Activated gamma-delta T cell (primary cell): ENCODE data around the gene MSN.
"Not testable (repeated sequence)": the region's sequence is repeated elsewhere in the genome, so short reads cannot be mapped to it uniquely, and the experiment has no call there.

Experiments used
- DNase-seq: peaks from one replicate; lab custom pipeline; 2025; lab: John Stamatoyannopoulos, UW
- total RNA-seq, 2 donors: gene quantifications; one replicate each; lab custom pipeline; 2026; lab: John Stamatoyannopoulos, UW

Gene MSN
- total RNA-seq: 703 to 913 reads per million in 2 donors

DNA sequence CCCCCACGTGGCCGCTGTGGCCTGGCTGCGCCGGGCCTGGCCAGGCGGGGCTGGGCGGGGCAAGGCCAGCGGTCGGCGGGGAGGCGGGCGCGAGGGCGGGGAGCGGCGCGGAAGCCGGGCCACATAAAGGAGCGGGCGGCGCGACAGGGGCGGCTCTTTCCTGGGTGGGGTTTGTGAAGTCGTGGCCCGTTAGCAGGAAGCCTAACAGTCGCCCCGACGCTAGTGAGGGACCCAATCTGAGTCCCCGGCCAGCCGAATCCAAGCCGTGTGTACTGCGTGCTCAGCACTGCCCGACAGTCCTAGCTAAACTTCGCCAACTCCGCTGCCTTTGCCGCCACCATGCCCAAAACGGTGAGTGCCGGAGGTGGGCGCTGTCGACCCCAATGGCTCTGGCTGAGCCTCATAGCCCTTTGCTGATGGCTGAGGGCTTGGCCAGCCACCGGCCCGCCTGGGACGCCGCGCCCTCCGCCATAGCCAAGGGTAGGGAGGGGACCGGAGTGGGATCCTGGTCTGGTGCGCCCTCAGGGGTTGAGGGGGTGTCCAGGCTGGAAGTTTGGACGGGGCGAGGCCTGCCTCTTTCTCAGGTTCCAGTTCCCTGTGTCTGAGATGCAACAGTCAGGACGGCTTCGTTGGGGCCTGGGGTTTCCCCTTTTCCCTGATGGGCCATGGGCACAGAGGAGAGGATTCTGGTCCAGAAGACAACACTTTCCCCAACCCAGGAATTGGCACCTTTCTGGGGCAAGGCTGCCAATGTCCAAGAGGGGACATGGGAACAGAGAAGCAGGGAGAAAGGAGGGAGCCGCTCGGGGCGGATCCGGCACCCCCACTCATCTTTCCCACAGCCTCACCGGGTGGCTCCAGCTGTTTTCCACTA, at the start of gene MSN:
MSN (plus strand) TSS at position 152 of the 874 bp plus-strand sequence; CDS start at position 340, 188 bp downstream.
- DNase-seq: peak; percentile 67

DNA sequence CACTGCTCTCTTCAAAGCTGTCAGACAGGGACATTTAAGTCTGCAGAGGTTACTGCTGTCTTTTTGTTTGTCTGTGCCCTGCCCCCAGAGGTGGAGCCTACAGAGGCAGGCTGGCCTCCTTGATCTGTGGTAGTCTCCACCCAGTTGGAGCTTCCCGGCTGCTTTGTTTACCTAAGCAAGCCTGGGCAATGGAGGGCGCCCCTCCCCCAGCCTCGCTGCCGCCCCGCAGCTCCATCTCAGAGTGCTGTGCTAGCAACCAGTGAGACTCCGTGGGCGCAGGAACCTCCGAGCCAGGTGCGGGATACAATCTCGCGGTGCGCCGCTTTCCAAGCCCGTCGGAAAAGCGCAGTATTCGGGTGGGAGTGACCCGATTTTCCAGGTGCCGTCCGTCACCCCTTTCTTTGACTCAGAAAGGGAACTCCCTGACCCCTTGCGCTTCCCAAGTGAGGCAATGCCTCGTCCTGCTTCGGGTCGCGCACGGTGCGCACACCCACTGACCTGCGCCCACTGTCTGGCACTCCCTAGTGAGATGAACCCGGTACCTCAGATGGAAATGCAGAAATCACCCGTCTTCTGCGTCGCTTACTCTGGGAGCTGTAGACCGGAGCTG, 47.3 kb upstream of the MSN start:
- not testable (repeated sequence) for DNase-seq

DNA sequence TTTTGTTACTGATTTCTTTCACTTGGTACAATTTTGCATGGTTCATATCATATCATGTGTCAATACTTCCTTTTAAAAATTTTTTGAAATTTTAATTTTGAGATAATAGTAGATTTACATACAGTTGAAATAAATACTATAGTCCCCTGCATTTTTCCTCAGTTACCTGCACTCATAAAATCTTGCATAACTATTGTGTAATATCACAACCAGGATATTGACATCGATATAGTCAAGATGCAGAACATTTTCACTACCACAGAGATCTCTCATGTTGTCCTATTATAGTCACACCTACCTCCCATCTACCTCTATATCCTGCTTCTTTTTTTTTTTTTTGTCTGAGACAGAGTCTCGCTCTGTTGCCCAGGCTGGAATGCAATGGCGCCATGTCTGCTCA, 36.7 kb upstream of the MSN start:
- DNase-seq: no peak

DNA sequence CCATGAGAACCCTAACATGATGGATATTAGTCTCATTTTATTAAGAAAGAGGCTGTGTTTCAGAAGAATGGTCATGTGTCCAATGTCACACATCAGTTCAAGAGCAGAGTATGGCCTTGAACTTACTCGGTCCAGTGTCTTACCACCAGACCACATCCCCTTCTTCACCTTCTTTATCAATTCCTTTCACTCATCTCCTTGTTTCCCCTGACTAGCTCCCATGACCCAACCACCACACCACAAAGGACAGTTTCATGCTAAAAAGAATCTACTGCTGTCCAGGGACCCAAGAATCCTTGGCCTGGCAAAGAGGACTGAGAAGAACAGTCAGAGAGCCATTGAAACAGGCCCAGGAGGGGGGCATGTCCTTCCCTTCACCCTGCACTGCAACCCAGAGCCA, 33.6 kb upstream of the MSN start:
- DNase-seq: no peak

DNA sequence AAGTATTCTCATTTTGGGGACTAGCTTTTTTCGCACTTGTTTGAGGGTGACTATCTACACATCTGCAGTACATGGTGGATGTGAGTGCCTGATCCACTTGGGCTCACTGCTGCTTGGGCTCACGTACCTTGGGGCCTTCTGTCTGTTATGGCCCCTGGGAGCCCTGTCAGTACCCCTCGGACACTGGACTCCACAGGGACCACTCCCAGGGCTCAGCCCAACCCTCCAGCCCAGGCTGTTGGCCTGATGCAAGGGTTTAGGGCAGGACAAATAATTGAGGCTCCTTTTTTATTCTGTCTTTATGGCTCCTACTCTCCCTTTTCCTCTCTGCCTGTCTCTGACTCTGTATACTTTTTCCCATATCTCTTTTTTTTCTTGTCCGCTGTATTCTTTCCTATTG, 32.7 kb upstream of the MSN start:
- DNase-seq: no peak

DNA sequence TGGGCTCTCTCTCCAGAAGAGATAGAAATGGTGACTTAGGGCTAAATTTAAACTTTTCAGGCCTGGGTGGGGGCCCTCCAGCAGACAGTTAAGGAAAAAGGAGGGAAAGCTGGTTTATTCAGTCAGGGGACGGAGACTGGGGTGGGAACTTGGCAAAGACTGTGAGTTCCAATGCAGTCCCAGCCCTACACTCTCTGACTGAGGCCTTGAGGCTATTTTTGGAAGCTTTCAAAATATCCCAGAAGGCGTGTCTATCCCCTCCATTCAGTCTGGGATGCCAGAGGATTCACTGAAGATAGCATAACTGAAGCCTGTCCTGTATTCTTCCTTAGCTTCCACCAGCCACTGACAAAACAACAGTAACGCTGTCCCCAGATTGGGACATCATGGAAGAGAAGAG, 32.1 kb upstream of the MSN start:
- no peak for DNase-seq

DNA sequence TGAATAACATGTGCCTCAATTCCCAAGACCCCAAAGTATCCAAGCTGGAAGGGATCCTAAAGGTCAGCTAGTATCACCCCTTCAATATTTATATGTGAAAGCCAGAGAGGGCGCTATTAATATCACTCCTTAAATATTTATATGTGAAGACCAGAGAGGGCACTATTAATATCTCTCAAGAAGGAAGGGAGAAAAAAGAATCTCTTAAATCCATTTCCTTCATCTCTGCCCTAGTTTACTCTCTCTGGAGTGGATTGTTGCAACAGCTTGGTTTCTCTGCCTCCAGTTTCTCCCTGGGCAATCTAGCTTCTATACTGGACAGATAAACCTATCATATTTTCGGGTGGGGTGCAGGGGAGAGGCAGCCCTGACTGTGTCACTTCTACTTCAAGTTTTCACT, 31.6 kb upstream of the MSN start:
- no peak for DNase-seq

DNA sequence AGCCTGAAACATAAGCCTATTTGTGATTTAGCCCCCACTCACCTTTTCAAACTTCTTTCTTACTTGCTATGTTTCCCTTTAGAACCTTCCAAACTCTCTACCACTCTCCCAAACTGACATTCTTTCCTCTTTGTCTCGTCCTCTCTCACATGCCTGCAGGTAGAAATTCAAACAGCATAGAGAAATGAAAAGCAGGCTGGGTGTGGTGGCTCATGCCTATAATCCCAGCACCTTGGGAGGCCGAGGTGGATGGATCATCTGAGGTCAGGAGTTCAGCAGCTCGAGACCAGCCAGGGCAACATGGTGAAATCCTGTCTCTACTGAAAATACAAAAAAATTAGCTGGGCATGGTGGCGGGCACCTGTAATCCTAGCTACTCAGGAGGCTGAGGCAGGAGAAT, 31.2 kb upstream of the MSN start:
- DNase-seq: not testable (repeated sequence)

DNA sequence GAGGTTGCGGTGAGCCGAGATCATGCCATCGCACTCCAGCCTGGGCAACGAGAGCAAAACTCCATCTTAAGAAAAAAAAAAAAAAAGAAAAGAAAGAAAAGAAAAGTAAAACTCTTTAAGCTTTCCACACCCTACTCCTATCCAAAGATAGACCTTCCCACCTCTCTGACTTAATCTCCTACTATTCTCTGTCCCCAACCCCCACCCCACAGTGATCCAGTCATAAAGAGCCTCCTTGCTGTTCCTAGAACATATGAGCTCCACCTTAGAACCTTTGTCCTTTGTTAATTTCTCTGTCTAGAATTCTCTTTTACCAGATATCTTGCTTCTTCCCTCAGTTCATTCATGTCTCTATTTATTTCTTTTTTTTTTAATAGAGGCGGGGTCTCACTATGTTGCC, 30.1 kb upstream of the MSN start:
- DNase-seq: no peak

DNA sequence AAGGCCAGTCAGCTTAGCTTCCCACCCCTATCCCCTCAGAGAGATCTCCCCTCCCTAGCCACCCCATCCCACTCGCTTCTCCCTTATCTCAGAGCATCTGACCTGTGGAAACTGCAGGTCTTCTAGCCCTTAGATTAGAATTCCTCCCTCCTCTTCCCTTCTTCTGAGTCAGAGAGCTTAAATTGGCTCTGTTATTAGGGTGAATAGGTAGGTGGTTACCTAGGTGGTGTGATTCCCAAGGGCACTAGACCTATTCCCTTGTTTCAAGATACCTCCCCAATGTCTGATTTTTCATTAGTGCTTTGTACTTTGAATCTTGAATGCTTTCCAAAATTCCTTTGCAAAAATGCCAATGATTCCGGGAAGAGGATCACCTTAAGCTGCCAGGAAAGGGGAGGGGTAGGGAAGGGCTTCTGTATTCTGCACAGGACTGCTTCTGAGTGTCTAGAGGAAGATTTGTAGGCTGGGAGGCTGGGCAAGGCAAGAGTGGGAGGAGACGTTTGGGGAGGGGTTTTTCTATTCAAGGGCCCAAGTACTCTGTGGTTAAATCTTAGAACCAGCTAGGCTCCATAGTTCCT, 24.5 kb upstream of the MSN start:
- no peak for DNase-seq

DNA sequence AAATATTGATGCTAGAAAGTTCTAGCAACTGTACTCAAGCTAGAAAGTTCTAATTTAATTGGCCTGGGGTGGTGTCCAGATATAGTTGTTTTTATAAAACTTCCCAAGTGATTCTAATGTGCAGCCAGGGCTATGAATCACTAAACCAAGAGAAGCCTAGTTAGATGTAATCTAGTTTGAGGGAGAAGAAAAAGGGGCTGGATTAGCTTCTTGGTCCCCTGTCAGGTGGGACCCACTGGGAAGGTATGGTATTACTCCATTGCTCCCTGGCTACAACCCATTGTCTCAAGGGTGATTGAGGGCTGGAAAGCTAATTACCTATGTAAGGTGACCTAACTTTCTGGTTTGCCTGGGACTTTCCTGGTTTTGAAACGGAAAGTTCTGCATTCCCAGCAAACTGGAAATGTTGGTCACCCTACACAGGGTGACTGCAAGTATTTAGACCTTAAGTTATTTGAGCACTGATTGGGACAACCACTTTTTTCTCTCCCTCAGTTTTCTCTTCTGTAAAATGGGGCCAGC, 23.9 kb upstream of the MSN start:
- no peak for DNase-seq

DNA sequence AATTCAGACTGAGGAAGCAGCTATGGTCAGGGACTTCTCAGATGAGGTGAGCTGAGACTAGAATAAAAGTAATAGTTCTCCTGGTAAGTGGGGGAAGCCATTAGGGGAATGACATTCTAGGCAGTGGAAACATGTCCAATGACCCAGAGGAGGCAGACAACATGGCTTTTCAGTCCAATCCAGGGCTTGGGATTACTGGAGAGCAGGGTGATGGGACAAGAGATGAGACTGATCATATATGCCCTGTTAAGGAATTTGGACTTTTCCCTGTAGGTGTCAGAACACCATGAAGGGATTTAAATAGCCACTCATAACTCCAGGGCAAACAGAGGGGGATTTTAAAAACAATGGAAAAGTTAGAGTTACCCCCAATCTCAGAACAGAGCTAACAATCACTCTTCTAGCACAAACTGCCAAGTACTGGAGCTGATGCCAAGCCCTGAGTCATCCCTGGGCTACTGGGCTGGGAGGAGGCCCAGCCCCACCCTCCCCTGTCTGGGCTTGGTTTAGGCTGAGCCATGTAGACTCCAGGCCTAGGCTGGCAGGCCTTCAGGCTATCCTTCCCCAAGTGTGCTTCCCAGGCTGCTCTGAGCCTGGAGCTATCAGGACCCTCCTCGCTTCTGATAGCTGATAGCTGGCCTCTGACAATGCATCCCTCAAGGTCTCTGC, 22.7 kb upstream of the MSN start:
- DNase-seq: no peak

DNA sequence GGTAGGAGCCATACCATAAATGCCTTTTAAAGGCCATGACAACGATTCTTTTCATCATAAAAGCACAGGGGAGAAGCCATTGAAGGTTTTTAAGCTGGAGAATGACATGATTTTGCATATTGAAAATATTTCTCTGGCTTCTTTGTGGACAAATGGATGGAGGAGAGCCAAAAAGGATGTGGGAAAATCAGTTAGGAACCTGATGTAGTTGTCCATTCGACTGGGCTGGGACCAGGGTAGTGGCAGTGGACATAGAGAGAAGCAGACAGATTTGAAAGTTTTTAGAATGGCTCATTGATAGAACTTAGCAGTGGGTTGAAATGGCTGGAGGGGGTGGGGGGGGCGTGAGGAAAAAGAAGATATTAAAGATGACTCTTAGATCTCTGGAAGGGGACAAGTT, 19.7 kb upstream of the MSN start:
- DNase-seq: no peak

DNA sequence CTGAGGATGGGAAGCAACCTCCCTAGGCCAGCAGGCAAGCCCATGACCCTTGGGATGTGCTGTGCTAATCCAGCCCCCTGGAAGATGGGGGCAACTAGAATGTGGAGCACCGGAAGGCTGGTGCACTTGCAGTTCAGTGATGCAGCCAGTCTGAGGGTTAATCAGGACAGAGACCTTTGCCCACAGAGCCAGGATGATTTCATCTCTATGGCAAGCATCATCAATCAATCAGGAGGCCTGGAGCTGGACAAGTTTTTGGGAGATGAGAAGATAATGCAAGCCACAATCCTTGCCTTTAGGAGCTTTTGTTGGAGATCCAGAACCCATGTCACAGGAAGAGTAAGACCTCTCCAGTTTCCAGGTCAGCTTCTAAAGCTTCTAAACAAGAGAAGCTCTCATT, 15.4 kb upstream of the MSN start:
- no peak for DNase-seq

DNA sequence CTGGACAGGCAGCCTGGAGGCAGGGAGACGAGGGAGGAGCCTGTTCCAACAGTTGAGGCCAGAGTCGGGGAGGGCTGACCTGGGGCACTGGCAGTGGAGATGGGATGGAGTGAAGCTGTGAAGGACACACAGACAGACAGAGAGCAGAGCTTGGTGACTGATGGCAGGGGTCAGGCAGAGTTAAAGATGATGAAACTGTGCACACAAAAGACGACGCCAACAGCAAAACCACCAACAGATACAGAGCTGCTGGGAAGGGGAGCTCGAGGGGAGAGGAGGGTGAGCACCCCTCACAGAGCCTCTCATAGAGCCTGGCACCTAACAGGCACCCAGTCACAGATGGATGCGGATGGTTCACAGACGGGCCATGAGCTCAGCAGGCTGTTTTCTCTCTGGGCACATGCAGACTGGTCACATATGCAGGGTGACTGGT, 10.4 kb upstream of the MSN start:
- DNase-seq: not testable (repeated sequence)

DNA sequence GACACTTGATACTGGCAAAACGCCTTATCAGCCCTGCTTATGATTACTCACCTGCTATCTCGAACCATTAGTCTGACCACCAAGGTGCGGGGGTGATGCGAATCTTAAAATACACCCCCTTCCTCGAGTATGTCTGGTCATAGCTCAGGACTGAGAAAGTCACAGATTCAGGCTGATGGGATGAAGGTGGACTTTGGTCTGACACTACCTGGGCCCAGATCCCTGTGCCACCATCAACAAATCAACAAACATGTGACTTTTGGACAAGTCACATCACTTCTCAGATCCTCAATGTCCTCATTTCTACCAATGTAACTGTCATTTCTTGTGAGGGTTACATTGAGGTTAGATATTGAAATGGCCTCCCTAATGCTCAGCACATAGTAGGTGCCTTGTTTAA, 9.8 kb upstream of the MSN start:
- no peak for DNase-seq

DNA sequence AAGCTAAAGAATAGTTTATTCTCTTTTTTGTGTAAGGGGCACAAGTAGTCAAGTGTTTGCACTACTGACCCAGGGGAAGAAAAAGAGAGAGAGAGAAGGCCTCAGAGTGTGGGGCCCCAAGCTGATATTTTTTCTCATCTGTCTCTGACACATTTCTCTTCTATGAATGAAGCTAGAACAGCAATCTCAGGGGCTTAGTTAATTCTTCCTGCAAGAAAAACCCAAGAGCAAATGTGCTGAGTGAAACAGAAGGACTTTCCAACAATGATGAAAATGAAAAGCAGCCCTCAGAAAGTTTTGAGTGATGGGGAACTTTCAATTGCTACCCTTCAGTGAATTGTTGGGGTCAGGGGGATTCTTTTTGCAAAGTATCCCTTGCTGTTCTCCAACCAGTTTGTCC, 9.2 kb upstream of the MSN start:
- no peak for DNase-seq

DNA sequence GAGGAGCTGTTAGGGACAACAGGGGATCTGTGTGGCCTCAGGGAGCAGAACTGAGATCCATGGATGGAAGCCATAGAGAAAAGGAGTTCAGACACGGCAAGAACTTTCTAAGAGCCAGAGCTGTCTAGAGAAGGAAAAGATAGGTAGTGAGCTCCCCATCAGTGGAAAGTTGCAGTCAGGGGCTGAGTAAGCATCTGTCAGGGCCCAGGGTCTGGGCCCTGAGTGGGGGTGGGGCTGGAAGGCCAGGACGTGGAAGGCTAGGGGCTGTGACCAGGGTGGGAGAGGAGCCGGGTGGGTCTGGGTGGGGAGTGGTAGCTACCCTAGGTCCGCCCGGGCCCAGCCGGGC, 324 bp upstream of the MSN start:
- no peak for DNase-seq

DNA sequence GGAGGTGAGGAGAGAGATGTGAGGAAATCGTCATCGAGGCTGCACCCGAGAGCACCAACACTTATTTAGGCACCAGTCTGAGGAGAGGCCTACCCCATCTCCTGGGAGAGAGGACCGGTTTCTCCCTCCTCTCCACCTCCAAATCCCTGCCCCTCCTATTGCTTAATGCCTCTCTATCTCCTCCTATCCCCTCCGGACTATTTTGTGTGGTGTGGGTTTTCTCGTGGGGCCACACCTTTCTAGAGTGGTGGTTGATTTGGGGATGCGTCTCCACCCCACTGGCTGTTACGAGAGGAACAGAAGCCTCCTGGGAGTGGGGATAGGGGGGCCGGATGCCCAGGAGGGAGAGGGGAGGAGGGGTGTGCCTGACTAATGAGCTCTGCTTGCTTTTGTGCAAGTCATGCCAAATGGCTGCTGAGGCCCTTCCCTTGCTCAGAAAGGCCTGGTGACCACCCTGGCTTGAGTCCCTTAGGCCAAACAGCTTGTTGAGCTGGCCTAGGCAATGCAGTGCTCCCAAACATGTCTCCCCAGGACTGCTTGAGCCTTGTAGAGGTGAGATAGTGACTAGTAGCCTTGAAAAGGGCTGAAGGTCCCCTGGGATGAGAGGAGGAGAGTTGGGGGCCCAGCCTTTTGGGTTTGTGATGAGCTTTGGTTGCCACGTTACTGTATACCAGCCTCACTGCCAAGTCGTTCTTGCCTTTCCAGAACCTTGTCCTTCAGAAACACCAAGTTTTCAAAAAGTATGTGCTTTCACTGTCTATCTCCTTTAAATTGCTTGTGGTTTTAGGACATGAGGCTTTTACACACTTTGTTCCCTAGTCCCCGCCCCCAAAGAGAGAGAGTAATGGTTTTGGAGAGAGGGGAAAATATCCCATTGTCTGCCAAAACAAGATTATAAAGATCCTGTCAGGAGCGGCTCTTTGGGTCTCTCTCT, 1.2 kb downstream of the MSN start:
- no peak for DNase-seq

DNA sequence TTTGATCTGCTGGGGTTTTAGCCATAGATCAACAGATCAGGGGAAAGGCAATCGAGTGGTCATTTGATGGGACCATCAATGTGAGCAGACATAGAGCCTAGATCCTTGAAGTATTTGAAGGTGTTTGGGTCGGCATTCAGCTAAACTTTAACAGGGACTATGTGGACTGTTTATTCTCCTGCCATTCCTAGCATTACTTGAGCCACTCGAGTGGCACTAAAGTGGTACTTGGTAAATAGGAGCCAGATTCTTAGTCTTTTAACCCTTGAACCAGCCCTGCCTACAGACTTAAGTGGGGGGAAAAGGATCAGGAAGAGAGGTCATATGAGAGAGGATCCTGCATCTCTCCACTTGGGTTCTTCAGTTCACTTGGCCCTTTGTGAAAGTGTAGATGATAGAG, 3.8 kb downstream of the MSN start:
- no peak for DNase-seq

DNA sequence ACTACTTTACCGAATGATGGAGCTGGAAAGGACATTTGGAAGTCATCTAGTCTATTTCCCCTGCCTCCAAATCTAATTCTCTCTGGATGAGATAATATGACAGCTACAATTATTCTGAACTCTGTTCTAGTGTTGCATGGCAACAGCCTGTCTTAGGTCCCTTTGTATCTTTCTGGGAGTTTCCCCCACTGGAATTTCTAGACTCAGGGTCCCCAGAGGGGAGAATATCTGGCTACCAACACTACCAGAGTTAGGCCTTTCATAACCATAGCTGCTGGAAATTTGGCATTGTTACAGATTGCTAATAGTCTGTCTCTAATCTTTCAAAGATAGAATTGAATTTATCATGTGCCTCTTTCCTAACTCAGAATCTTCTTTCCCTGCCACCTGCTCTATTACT, 4.5 kb downstream of the MSN start:
- DNase-seq: no peak
